HG03097 (cell line): ENCODE results near the gene HOXA7.

Experiments
- ATAC-seq: cut with Tn5 transposase; IDR thresholded peaks from one replicate; pipeline ENCODE4 v1.9.1; 2021; ENCODE audit not compliant: unreplicated experiment, low FRiP score

The HOXA7 gene

DNA sequence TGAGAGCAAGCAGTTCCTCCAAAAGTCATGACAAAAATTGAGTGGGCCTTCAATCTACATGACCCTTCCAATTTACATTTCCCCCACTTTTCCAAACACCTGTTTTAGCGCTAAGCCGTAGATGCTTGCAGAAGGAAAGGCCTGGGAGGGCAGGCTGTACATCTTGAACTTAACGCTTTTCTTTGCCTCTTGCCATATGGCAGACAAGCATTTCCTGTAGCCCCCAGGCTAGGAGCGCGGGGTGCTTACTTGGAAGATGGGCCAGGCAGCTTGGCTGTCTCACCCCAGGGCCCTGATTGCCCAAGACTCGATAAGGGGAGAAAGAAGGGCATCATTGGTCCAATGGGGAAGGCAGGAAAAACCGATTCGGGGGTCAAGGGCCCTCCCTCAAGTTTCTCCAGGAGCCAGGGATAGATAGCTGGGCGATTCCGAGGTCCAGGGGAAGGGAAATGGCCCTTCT is 15.9 kb upstream of the HOXA7 start:
- ATAC-seq: no peak

DNA sequence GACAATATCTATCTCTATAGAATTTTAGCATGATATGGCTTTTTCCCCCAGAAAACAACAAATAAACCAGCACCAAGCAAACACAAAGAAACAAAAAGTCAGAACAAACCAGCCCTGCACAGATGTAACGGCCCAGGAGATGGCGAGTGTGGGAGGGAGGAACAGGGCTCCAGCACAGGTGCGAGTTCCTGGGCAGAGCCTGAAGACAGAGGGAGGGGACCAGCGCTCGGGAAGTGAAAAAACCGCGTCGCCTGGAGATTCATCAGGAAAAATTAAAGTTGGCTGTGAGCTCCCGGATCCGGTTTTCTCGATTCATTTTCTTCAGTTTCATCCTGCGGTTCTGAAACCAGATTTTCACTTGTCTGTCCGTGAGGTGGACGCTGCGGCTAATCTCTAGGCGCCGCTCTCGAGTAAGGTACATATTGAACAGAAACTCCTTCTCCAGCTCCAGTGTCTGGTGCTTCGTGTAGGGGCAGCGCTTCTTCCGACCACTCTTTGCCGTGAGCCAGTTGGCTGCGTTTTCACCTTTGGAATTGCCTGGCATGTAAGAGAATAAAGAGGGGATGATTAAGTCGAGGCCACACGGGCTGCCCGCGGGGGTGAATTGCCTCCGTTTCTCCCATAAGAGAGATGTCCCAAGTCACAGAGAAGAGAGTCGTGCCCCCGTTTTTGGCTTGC is 15.3 kb upstream of the HOXA7 start:
- no peak for ATAC-seq

DNA sequence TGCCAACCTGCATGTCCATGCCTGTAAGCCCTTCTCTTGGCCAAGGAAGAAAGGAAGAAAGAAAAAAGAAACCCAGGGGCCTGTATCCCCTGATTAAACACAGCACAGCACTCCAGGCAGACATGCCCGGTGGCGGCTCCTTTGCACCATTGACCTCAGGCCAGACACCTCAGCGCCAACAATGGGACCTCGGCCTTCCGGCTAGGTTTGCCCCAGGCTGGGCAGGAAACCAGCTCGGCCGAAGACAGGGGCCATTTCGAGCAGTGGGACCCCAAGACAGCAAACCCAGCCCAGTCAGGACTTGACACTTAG is 14.8 kb upstream of the HOXA7 start:
- no peak for ATAC-seq

DNA sequence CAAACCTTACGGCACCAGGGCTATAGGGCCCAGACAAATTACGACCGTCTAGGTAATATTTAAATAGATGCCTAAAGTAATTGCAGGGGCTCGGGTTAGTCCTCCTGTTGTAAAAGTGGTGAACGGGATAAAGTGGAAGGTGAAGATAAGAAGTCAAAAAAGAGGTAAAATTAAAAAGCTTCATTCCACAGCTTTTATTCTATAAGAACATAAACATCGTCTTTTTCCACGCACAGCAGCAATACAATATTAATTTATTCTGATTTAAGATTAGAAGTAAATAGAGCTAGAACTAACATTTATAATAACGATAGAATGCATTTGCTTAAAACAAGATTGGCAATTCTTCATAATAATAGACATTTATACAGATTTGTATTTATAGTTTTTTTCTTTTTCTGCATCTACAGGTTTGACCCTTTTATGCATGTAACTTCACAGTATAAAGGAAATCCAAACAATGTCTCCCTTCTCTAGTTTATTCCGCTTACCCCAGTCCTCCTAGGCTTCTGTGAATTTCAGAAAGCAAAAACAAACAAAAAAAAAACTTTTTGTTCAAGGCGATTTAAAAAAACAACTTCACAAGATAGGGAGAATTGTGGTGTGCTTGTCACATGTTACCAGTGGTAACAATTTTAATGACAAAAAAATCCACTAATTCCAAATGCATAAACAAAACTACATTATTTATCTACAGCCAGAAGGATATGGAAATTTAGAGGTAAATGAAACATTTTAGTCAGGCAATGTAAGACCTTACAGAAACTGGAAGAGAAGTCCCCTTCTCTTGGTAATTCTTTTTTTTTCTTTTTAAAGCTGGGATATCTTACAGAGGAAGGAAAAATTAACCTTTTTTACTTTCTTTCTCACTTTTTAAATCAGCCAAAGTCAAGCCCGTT is 14.2 kb upstream of the HOXA7 start:
- no peak for ATAC-seq

DNA sequence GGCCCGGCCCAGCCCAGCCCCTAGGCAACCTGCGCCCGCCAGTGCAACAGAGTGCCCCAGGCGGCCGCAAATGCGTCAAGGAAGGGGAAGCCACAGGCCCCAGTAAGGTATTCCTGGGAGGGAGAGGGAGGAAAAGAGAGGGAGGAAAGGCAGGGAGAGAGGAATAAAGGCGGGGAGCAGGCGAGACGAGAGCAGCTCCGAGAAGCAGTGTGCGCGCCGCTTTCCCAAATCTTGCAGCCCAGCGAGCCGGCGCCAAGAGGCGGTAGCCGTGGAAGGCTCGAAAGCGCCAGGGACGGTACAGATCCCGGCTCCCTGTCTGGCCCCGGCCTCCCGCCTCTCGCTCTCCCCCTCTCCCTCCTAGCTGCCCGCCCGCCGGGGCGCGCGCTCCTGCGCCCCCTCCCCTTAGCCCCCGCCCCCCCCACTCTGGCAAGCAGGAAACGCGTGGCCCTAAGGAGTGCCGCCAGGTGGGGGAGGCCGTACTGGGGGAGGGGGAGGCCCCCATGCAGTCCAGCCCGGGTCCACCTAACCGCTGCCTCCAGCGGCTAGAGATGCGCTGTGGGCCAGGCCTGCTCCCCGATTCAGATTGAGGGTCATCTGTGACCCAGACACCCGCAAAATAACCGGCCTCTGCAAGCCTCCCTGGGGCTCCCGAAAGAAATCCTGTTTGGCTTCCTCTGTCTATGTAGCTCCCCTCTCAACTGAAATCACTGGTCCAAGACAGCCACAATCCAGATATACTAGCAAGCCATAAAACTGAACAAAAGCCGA is 13.4 kb upstream of the HOXA7 start:
- no peak for ATAC-seq

DNA sequence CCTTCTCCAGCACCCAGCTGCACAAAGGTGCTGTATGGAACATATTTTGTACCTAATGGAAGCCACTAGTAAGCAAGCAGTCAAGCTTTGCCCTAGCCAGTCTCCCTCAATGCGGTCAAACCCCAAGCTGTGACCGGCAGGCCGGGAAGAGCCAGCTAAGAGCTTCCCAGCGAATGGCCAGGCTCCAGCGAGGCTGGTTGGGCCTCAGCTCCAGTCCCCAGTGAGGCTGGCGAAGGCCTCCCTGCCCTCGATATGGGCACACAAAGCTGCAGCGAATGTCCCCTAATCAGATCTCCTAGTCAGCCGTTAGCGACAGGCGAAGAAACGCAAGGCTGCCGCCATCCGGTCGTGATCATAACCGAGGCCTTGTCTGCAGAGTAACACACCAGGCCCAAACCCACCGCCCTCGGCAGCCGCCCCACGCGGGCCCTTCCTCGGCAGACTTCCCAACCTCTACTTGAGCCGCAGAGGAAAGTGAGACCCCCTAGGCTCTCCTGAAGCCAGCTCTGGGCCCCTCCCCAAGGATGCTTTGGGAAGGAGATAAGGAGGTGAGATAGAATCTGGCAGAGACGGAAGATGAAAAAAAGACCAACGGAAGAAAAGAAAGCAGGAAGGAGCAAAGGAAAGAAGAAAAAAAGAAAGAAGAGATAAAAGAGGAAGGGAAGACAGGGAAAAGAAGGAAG is 11.9 kb upstream of the HOXA7 start:
- ATAC-seq: no peak

DNA sequence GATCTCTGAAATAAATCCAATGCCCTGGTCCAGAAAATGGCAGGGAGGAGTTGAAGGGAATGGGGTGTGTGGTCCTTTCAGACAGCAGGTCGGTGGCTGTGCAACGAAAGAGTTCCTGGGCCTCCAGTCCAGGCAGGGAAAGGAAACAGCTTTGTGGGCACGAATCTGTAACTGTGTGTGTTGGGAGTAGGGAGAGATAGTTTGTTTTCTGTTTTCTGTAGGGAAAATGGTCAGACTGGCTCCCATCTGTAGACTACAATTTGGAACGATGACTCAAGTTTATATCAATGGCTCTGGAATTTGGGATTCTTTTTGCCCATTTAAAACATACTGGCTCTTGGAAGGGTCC is 11.4 kb upstream of the HOXA7 start:
- no peak for ATAC-seq

DNA sequence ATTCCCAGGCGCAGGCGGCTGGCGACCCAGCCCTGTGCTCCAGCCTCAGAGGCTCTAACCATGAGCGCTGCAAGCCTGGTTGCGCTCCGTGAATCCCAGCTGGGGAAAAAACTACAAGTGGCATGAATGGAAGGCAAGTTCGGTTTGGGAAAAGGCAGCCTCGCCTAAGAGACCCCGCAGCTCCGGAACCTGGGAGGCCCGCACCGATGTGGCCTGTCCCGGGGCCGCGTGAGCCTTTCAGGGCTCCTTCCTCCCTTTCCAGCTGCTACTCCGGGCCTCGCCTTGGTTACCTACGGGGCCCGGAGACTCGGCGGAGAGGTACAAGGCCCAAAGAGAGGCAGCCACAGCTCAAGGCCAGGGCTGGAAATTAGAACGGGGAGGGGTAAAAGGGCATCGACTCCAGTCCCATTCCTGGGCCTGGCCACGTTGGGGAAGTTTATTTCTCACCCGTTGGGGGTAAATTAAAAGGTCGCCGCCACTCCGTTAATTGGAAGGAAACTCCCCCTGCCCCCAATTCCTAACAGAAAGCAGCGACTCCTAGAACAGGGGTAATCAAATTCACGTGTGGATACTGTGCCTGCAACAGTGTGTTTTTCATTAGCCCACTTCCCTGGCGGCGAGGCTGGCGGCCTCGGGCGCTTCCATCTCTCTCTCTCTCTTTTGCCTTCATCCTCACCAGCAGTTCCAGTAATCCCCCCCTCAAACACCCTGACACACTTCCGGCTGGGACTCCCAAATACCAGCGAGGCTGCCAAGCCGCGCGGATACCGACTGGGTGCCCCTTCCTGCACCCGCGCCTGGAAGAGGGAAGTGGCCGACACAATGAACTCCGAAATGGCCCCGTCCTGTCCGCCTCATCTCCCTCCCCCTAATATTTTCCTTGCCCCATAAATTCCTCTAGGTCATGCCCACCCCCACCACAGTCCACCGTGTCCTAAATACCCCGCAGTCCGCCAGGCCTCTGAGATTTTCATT is 10.3 kb upstream of the HOXA7 start:
- no peak for ATAC-seq

DNA sequence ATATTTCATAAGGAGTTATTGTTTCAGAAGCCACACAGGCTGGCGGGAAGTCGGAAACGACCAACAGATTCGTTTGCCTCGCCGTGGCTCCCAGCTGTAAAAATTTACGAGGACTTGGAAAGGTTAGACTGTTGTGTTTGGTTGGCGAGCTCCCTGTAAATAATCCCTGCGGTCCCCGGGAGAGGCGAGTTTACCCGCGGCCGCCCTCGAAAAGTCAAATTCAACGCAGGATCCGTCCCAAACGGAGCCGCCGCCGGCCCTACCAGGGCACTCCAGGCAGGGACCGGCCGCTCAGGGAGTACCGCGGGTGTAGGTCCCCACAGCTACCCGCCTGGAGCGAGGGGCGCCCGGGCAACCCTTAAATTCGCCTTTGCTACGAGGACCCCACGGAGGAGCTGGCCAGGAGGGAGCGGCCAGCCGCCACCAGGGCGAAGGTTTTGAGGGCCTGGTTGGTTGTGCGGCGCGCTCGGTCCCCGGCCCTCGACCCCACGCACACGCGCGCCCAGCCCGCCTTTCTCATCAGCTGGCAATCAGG is 9.6 kb upstream of the HOXA7 start:
- no peak for ATAC-seq

DNA sequence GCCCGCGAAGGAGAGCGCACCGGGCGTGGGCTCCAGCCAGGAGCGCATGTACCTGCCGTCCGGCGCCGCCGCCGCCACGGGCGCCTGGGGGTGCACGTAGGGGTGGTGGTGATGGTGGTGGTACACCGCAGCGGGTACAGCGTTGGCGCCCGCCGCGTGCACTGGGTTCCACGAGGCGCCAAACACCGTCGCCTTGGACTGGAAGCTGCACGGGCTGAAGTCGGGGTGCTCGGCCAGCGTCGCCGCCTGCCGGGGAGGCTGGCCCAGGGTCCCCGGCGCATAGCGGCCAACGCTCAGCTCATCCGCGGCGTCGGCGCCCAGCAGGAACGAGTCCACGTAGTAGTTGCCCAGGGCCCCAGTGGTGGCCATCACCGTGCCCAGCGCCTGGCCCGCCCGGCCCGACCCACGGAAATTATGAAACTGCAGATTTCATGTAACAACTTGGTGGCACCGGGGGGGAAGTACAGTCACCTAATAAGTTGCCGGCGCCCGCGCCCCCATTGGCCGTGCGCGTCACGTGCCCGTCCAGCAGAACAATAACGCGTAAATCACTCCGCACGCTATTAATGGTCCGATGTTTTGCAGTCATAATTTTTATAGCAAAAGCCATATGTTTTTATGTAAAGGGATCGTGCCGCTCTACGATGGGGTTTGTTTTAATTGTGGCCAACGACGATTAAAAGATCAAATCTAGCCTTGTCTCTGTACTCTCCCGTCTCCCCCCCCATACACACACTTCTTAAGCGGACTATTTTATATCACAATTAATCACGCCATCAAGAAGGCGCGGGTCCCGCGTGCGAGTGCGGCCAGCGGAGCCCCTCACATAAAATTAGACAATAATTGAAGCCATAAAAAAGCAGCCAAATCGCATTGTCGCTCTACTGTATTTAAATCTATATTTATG is 8.9 kb upstream of the HOXA7 start, which contains the start of gene HOXA9:
Gene HOXA9 (minus strand): TSS at position 449 of the 907 bp plus-strand sequence. CDS start 80 bp downstream, at position 369.
- no peak for ATAC-seq

DNA sequence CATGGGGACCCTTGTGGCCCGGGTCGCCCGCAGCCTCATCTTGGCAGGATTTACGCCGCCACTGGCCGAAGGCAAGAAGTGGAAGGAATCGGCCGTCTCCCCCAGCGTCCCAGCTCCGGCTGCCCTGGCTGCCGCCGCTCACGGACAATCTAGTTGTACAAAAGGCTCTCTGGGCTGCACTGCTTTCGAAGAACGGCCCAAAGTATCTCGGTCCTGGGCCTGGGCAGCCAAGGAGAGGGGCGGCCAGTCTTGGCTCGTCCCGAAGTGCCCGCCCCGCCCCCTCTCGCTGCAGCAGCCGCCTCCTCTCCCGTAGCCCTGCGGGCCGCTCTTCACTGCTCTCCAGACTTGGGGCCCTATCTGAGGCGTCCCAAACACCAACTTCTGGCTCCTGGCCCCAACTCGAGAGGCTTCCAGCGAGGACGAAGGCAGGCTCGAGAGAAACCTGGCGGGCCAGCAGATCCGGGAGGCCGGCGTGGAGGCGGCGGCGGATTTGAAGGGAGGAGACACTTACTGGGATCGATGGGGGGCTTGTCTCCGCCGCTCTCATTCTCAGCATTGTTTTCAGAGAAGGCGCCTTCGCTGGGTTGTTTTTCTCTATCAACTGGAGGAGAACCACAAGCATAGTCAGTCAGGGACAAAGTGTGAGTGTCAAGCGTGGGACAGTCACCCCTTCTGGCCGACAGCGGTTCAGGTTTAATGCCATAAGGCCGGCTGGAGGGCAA is 8.1 kb upstream of the HOXA7 start:
- no peak for ATAC-seq

DNA sequence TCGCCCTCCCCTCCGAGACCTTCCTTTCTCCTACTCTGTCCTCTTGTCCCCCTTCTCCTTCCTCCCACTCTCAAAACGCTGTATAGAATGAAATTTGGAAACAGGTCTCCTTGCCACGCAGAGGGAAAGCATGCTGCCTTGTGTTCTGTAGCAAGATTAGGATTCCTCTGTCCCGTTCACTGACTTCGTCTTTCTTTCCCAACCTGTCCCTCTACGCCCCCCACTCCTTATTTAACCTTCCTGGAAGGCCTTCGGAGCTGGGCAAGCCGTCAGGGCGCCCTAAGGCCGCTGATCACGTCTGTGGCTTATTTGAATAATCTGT is 7.5 kb upstream of the HOXA7 start:
- no peak for ATAC-seq

DNA sequence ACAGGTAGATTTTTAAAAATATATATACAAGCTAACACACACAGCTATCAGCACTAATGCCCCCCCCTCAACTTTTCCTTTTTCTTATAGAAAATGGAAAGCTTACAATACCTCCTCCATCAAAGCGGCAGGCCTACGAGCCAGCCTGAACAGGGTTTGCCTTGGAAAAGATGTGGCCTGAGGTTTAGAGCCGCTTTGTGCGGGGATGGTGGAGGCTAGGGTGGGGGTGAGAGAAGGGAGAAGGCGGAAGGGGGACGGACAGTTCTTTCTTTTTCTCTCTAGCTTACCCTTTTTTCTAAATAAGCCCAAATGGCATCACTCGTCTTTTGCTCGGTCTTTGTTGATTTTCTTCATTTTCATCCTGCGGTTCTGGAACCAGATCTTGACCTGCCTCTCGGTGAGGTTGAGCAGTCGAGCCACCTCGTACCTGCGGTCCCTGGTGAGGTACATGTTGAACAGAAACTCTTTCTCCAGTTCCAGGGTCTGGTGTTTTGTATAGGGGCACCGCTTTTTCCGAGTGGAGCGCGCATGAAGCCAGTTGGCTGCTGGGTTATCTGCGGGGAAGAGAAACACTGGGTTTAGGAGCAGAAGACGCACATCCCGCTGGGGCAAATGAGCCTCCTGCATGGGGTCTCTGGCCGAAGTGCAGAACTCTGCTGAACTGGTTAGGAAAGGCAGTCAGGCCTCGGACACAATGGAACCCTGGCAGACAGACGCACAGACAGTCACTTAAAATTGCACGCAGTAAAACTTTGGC is 7.0 kb upstream of the HOXA7 start:
- no peak for ATAC-seq

DNA sequence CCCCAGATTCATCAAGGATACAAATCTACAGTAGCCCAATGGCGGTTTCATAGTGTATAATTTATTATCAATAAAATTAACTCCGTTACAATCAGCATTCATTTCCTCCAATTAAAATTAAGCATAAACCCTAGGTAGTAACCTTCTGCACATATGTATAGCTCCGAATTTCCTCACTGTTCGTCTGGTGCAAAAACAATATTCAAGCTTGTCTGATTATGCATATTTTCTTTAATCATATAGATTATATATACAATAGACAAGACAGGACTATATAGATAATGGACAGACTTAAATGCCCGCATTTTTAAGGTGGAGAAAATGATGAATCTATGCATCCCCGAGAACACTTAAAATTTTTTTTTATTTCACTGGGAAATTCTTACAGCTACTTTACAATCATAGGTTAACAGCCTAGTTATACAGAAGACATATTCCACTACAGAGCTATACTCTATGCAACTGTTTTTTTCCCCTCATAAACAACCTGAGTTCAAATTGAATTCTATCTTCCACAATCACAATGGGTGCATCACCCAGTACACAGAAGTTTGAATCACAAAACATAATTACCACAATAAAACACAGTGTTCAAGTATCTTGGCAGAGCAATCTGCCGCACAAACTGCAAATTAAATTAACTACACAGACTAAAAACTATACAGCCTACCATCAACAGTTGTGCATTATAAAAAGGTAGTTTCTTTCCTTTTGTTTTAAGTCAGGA is 6.2 kb upstream of the HOXA7 start:
- ATAC-seq: no peak

DNA sequence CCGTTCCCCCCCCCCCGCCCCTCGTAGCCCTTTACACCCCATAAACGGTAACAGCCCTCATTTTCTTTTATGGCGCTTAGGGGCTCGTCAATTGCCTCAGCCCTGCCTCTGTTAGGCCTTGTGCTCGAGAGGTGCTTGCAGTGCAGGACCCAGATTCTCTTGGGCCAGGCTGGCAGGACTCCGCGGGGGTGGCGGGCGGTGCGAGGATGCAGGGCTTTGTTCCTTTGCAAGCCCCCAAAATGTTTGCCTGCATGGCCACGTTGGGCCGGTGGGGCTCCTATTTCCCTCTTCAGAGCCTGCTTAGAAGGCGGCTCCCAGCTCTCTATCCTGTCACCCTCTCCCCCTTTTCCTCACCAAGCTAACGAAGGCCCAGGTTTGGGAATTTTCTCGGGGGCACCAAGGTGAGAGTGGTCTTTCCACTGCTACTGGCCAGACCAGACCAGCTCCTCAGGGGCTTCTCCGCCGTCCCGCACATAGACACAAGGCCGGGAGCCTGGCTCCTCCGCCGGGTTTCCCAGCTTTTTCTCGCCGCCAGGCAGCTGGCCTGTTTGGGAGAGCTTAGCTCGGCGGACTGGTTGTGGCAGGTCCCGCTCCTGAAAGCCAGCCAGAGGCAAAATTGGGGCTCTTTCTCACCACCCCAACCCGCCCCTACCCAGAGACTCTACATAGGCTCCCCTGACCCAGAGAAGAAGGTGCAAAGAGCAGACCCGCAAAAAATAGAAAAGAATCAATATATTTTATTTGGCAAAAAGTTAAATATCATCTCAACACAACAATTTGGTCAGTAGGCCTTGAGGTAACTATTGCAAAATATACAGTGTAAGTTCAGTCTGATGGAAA is 5.5 kb upstream of the HOXA7 start:
- ATAC-seq: no peak
